ENCODE data around the gene ANAPC4. TPM values are rescaled to one million over a fixed set of nuclear protein-coding genes. Genes with fewer than 3 reads are reported as not detected.
A peak's percentile ranks its signal among the peaks of the same experiment; 100 is the strongest.

ANAPC4 gene
- total RNA-seq, 6 donors from 2014 or later: 20.8 to 78.2 (median 27.2) TPM

DNA sequence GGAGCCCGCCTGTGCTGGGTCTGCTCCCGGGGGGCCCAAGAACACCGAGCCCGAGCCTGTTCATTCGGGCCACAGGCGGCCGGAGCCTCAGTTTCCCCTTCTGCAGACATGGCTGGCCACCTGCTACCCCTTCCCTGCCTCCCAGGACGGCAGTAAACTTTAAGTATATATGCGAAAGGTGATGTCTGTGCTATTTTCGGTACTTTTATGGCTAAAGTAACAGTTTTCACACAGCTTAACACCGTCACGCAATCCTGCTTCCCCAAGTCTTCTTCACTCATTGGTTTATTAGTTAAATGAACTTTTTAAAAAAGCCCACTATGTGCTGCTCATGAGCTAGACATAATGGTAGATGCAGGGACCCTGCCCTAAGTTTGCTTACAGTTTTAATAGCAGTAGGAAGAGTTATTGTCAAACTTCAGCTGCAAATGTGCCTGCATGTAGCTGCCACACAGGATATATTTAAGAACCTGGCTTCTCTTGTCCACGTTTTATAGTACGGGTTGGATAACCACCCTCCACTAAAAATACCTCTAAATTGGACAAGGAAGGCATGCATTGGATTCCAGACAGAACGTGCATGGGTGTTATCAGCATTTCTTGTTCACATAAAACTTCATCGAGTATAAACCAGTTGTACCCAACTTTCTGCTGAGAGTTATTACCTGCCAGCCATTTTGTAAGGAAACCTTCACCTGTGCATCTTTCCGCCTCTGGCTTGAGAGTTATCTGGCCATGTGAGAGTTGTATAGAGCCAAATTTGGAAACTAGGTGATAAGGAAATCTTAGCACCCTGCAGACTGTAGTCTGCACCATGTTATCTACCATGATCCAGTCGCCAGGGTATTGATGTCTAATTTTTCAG is 741 bp downstream of the ANAPC4 start:
- WGBS, 2 donors: 20 to 27% methylated on average over 16 to 18 of the region's 18 CpGs
- H3K4me3 ChIP-seq: peak overlapping the region; percentile 84 to 95 (median 88)
- DNase-seq (no peak), ATAC-seq (ENCODE audit: low FRiP score in 2 of 2) (no peak)
- H3K27ac ChIP-seq: peak overlapping the region; percentile 71 to 89 (median 84)
- TF ChIP-seq POLR2A (IDR thresholded peaks at IDR 0.05): no peak
- no peak for TF ChIP-seq EP300 (IDR thresholded peaks at IDR 0.05)
- no peak for TF ChIP-seq CTCF (IDR thresholded peaks at IDR 0.05)
- no peak for TF ChIP-seq POLR2AphosphoS5 (IDR thresholded peaks at IDR 0.05)
- H3K36me3 ChIP-seq: peaks cover 11 to 25% (median 12%) of the 10 kb centered on the region in 4 donors
- H3K27me3 ChIP-seq: no peaks in the 10 kb centered on the region
- no peaks in the 10 kb centered on the region for H3K9me3 ChIP-seq
- peaks cover 11 to 29% (median 19%) of the 10 kb centered on the region in 4 donors for H3K4me1 ChIP-seq

- H3K4me3 ChIP-seq: peak overlapping the region in 2 of 4 donors; percentile 86 to 95
- DNase-seq (no peak), ATAC-seq (ENCODE audit: low FRiP score in 2 of 2) (no peak)
- peaks cover 11 to 31% (median 14%) of the 10 kb centered on the region in 4 donors for H3K36me3 ChIP-seq
- H3K9me3 ChIP-seq: no peaks in the 10 kb centered on the region
- TF ChIP-seq EP300 (IDR thresholded peaks at IDR 0.05): no peak
- no peak for TF ChIP-seq POLR2A (IDR thresholded peaks at IDR 0.05)
- TF ChIP-seq POLR2AphosphoS5 (IDR thresholded peaks at IDR 0.05): no peak
- TF ChIP-seq CTCF (IDR thresholded peaks at IDR 0.05): no peak
- no peak overlapping the region for H3K27ac ChIP-seq
- H3K4me1 ChIP-seq: peaks cover 11 to 29% (median 19%) of the 10 kb centered on the region in 4 donors
- 85 to 90% methylated on average over 6 of the region's 6 CpGs for WGBS, 2 donors
- H3K27me3 ChIP-seq: no peaks in the 10 kb centered on the region
Observed at GRCh38 chr4:25378437-25378743, 1.3 kb downstream of the ANAPC4 start.

- Histone ChIP-seq H3K27ac (no peak overlapping the region), H3K9me3 (no peaks in the 10 kb centered on the region), H3K36me3 (peaks cover 11 to 43% (median 20%) of the 10 kb centered on the region in 4 donors), H3K4me1 (peaks cover 11 to 29% (median 19%) of the 10 kb centered on the region in 4 donors), H3K27me3 (no peaks in the 10 kb centered on the region), H3K4me3 (no peak overlapping the region)
- DNase-seq (no peak), ATAC-seq (ENCODE audit: low FRiP score in 2 of 2) (no peak)
- TF ChIP-seq POLR2AphosphoS5 (IDR thresholded peaks at IDR 0.05) (no peak), POLR2A (IDR thresholded peaks at IDR 0.05) (no peak), EP300 (IDR thresholded peaks at IDR 0.05) (no peak), CTCF (IDR thresholded peaks at IDR 0.05) (no peak)
- WGBS, 2 donors: 81 to 89% methylated on average over 2 of the region's 2 CpGs
Observed at GRCh38 chr4:25379591-25379990, 2.5 kb downstream of the ANAPC4 start.

DNA sequence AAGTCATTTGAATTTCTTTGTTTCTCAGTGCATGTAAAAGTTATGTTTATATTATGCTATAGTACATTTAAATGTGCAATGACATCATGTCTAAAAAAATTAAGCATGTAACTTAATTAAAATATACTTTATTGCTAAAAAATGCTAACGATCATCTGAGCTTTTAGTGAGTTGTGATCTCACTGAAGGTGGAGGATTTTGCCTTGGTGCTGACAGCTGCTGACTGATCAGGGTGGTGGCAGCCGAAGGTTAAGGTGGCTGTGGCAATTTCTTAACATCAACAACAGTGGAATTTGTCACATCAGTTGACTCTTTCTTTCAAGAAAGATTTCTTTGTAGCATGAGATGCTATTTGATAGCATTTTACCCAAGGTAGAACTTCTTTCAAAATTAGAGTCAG is 6.6 kb downstream of the ANAPC4 start:
- DNase-seq (no peak), ATAC-seq (ENCODE audit: low FRiP score in 2 of 2) (no peak)
- WGBS, 2 donors: 36 to 83% methylated on average over 2 of the region's 2 CpGs
- no peak overlapping the region for H3K4me3 ChIP-seq
- H3K9me3 ChIP-seq: no peaks in the 10 kb centered on the region
- no peak overlapping the region for H3K27ac ChIP-seq
- peaks cover 14 to 77% (median 31%) of the 10 kb centered on the region in 4 donors for H3K36me3 ChIP-seq
- peaks cover 3 to 10% (median 7%) of the 10 kb centered on the region in 4 donors for H3K4me1 ChIP-seq
- H3K27me3 ChIP-seq: no peaks in the 10 kb centered on the region
- TF ChIP-seq POLR2A (IDR thresholded peaks at IDR 0.05): no peak
- no peak for TF ChIP-seq EP300 (IDR thresholded peaks at IDR 0.05)
- TF ChIP-seq POLR2AphosphoS5 (IDR thresholded peaks at IDR 0.05): no peak
- no peak for TF ChIP-seq CTCF (IDR thresholded peaks at IDR 0.05)

Measured in upper lobe of left lung (tissue), 6 donors.